ENCODE results near the gene APBB1IP.
"Not testable (repeated sequence)": the region's sequence is repeated elsewhere in the genome, so short reads cannot be mapped to it uniquely, and the experiment has no call there.

APBB1IP gene

DNA sequence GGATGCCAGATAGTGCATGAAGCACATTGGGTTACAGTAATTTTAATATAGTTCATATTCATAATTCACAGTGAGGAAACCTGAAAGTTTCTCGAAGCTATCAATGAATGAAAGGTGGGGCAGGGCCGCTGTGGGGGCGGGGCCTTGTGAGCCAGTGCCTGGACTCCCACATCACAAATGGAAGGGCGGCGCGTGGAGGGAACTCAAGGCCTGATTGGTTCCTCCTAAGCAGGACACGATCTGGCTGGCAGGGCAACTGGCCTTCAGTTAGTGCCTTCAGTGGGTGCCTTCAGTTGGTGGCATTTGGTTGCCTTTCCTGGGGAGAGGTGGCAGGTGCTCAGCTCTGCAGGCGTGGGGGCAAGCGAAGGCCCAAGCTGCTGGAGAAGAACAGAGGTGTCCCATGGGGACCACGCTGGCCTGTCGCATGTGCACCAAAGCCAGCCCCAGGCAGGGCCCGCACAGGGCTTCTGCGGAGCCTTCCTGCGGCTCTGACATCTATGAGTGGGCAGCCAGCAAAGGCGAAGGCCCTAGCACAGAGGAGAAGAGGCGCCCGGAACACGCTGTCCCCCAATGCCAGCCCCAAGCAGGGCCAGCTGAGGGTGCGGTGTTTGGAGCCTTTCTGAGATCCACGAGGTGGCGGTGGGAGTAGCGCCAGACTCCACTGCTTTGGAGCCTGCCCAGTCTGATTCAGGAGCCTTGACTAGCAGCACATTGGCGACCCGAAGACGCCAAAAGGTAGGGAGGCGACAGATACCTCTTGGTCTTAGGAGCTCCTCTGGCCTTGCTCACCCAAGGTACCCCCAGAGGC is 141.3 kb downstream of the APBB1IP start:
- H3K4me3 ChIP-seq (ENCODE audit: low read depth, low read length): no peak overlapping the region
- TF ChIP-seq, protein P1, sequence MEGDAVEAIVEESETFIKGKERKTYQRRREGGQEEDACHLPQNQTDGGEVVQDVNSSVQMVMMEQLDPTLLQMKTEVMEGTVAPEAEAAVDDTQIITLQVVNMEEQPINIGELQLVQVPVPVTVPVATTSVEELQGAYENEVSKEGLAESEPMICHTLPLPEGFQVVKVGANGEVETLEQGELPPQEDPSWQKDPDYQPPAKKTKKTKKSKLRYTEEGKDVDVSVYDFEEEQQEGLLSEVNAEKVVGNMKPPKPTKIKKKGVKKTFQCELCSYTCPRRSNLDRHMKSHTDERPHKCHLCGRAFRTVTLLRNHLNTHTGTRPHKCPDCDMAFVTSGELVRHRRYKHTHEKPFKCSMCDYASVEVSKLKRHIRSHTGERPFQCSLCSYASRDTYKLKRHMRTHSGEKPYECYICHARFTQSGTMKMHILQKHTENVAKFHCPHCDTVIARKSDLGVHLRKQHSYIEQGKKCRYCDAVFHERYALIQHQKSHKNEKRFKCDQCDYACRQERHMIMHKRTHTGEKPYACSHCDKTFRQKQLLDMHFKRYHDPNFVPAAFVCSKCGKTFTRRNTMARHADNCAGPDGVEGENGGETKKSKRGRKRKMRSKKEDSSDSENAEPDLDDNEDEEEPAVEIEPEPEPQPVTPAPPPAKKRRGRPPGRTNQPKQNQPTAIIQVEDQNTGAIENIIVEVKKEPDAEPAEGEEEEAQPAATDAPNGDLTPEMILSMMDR (IDR thresholded peaks at IDR 0.05; ENCODE audit: borderline replicate concordance, insufficient read depth, low read depth, low read length): no peak

DNA sequence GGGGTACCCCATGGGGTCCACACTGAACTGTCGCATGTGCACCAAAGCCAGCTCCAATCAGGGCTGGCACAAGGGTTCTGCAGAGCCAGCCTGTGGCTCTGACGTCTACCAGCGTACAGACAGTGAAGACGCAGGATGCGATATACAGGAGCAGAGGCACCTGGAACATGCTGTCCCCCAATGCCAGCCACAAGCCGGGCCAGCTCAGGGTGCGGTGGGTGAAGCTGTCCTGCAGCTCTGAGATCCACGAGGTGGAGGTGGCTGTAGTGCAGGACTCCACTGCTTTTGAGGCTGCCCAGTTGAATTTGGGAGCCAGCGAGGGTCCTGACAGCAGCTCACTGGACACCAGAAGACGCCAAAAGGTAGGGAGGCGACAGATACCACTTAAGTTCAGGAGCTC is 148.1 kb downstream of the APBB1IP start:
- TF ChIP-seq, protein P1 (IDR thresholded peaks at IDR 0.05; ENCODE audit: borderline replicate concordance, insufficient read depth, low read depth, low read length): no peak
- H3K4me3 ChIP-seq (ENCODE audit: low read depth, low read length): no peak overlapping the region

DNA sequence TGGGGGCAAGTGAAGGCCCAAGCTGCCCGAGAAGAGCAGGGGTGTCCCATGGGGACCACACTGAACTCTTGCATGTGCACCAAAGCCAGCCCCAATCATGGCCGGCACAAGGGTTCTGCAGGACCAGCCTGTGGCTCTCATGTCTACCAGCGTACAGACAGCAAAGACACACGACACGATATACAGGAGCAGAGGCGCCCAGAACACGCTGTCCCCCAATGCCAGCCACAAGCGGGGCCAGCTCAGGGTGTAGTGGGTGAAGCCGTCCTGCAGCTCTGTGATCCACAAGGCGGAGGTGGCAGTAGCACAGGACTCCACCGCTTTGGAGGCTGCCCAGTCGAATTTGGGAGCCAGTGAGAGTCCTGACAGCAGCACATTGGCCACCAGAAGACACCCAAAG is 150.5 kb downstream of the APBB1IP start:
- no peak overlapping the region for H3K4me3 ChIP-seq (ENCODE audit: low read depth, low read length)
- TF ChIP-seq, protein P1 (IDR thresholded peaks at IDR 0.05; ENCODE audit: borderline replicate concordance, insufficient read depth, low read depth, low read length): no peak

DNA sequence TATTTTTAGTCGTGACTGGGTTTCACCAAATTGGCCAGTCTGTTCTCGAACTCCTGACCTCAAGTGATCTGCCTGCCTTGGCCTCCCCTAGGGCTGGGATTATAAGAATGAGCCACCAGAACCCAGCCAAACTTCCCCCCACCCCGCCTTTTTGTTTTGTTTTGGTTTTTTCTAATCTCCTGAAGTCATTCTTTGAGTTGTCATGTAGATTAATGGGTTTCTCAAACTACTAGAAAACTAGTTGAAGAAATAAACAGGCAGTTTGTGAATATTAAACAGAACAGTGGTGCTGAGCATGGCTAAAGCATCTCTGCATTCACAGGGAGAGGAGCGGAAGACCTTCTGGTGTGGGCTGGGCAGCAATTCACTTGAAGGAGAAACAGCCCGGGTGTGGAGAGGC is 151.7 kb downstream of the APBB1IP start:
- not testable (repeated sequence) for H3K4me3 ChIP-seq (ENCODE audit: low read depth, low read length)

DNA sequence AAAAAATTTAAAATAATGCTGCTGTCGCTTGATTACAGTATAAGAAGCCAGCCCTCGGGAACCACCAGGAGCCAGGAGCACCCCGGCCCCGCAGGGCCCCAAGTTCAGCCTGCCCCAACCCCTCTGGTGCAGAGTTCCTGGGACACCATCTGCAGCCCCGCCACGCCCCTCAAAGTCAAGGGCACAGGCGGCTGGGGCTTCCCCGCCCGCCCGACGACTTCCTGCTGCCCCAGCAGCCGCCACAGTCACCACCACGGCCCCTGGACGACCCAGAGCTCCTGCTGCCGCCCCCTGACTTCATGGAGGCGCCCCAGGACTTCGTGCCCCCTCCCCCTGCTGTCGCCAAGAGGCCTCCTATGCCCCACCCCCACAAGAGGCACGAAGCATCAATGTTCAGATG is 155.8 kb downstream of the APBB1IP start:
- TF ChIP-seq, protein P1 (IDR thresholded peaks at IDR 0.05; ENCODE audit: borderline replicate concordance, insufficient read depth, low read depth, low read length): no peak
- H3K4me3 ChIP-seq (ENCODE audit: low read depth, low read length): no peak overlapping the region

DNA sequence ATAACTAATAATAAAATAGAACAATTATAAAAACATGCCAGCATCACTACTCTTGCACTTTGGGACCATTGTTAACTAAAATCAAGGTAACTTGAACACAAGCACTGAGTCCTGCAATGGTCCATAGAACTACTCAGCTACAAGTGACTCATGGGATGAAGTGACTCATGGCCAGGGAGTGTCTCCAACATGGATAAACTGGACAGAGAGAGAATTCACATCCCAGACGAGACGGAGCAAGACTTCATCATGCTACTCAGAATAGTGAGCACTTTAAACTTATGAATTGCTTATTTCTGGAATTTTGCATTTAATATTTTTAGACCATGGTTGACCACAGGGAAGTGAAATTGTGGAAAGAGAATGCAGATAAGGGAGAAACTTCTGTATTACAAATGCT is 165.1 kb downstream of the APBB1IP start:
- H3K4me3 ChIP-seq (ENCODE audit: low read depth, low read length): not testable (repeated sequence)

DNA sequence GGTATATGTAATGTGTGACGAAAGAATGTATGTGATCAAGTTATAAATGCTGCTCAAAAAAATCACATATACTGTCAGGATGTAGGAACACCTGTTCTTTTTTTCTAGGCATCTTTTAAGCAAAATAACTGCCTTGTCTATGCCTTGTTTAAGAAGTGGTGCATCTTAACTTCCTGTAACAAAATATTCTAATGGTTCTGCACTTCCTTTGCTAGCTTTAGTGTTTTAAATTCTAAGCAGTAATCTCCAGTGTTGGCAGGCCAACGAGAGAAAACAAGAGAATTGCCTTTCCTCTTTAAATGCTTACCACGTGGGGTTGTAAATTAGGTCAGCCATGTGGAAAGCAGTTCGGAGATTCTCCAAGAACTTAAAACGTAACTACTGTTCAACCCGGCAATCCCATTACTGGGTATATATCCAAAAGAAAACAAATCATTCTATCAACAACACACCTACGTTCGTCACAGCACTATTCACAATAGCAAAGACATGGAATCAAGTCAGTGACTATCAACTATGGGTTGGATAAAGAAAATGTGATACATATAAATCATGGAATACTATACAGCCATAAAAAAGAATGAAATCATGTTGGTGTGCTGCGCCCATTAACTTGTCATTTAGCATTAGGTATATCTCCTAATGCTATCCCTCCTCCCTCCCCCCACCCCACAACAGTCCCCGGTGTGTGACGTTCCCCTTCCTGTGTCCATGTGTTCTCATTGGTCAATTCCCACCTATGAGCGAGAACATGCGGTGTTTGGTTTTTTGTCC is 166.4 kb downstream of the APBB1IP start:
- H3K4me3 ChIP-seq (ENCODE audit: low read depth, low read length): not testable (repeated sequence)

DNA sequence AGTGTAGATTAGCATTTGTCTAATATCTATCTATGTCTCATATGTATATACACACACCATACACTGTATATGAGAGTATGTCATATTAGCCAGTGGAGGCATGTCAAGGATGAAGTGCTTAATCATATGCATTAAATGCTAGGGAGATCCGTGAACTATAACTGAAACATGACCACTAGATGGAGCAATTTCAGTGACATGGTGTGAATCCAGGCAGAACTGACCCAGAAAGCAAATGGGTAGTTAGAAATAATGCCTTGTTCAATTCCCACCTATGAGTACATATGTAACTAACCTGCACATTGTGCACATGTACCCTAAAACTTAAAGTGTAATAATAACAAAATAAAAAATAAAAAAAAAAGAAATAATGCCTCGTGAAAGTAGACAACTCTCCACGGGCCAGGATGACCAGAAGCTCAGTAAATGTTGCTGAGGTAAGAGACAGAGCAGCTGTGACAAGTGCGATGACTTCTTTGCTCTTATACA is 168.3 kb downstream of the APBB1IP start:
- H3K4me3 ChIP-seq (ENCODE audit: low read depth, low read length): not testable (repeated sequence)

DNA sequence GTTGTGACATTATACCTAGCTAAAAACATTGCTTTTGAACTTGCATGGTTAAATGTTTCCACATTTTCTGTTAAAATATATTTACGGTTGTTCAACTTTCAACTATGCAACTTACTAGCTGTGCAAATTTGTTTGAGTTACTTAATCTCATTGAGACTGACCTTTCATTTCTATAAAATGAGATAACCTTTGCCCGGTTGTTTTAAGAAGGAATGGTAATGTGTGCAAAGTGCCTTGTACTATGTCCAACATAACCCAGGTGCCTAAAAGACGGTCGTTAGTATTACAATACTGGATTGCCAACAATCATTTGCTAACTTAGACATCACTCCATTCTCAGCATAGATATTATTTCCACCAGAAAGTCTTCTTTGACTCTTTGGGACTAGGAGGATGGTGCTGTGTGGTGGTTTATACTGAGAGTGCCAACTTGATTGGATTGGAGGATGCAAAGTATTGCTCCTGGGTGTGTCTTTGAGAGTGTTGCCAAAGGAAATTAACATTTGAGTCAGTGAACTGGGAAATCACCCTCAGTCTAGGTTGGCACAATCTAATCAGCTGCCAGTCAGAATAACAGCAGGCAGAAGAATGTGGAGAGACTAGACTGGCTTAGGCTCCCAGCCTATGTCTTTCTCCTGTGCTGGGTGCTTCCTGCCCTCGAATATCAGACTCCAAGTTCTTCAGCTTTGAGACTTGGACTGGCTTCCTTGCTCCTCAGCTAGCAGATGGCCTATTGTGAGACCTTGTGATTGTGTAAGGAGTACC is 174.2 kb downstream of the APBB1IP start:
- no peak overlapping the region for H3K4me3 ChIP-seq (ENCODE audit: low read depth, low read length)
- TF ChIP-seq, protein P1 (IDR thresholded peaks at IDR 0.05; ENCODE audit: borderline replicate concordance, insufficient read depth, low read depth, low read length): no peak
